KOPT-K1 (cell line): ENCODE measurements around the gene NRL.
A peak's percentile ranks its signal among the peaks of the same experiment; 100 is the strongest.

Source experiments
- H3K27ac ChIP-seq: fragments of 200-600 bp; sonication (generic); 2 replicates; pipeline ENCODE4 v1.5.1; 2016; ENCODE audit warnings: antibody characterized with exemption, mild to moderate bottlenecking, low read depth, low read length; ENCODE audit not compliant: poor library complexity, severe bottlenecking
- H3K36me3 ChIP-seq: fragments of 200-600 bp; sonication (generic); 2 replicates; pipeline ENCODE4 v1.5.1; 2017; ENCODE audit warnings: antibody characterized with exemption, mild to moderate bottlenecking, low read length, moderate library complexity; ENCODE audit not compliant: insufficient read depth
- H3K9me3 ChIP-seq: fragments of 200-600 bp; sonication (generic); 2 replicates; pipeline ENCODE4 v1.5.1; 2017; ENCODE audit warnings: antibody characterized with exemption, low read length, mild to moderate bottlenecking; ENCODE audit not compliant: insufficient read depth, poor library complexity, severe bottlenecking

NRL gene

DNA sequence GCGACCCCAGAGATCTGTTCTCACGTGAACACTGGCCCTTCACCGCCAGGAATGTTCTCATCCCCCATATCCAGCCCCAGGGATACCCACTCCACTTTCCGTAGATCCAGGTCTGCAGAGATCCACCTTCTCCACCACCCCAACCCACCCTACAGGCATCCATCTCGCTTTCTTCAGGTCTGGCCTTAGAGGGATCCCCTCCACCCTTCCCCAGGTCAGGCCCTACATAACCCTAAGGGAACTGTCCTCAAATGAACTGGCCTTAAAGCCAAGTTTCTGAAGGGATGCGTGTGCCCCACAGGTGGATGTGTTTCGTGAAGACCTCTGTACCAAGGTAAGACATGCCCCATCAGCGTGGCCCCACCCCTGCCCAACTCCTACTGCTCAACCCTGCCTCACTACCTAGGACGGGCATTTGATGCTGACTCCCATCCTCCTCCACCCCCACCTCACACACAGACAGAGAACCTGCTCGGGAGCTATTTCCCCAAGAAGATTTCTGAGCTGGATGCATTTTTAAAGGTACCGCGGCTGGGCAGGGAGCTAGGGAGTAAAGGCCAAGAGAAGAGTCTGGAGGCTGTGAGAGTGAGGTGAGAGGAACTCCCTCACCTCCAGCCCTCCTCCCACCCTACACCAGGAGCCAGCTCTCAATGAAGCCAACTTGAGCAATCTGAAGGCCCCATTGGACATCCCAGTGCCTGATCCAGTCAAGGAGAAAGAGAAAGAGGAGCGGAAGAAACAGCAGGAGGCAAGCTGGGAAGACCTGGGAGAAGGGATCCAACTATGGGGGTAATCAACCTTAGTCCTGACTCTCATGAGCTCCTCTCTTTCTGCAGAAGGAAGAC lies 22.2 kb upstream of the NRL start:
- Histone ChIP-seq H3K36me3 (peaks cover 29% of the 10 kb centered on the region), H3K9me3 (no peaks in the 10 kb centered on the region), H3K27ac (peak overlapping the region; percentile 94)

DNA sequence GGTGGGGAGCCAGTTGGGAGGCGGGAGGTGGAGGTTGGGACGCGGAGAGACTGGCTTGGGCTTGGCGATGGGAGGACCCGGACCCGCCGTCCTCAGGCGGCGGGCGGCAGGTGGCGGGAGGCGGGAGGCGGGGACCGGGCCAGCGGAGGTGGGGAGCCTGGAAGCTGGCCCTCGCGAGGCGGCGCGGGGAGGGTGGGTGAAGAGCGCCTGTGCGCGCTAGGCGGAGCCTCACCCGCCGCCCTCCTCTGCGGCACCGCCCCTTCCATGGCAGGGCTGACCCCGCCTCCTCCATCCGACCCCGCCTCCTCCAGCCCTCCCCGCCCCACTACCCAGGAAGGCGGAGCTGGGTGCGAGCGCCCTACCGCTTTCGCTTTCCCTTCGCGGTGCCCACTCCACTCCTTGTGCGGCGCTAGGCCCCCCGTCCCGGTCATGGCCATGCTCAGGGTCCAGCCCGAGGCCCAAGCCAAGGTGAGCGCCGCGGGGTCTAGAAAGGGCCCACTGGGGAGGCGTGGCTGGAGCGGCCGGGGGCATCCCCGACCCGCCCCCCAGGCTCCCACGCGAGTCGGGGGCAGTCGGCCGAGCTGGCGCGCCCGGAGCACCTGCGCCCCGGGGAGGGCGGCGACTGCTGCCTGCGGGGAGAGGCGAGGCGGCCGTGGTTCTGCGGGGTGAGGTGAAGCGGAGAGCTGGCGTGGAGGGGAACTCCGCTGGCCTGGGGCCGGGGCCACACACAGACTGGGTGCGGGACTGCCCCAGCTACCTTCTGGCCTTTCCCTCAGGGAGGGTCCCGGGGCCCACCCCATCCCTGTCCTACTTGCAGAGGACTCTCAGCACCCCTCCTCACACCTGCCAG lies 21.3 kb upstream of the NRL start, which contains the start of gene PSME1:
PSME1 (plus strand) TSS at position 361 of the 850 bp plus-strand sequence; CDS start at position 430, 69 bp downstream.
- peak within 1 kb of the TSS; percentile 94 for H3K27ac ChIP-seq
- H3K36me3 ChIP-seq: peaks cover 29% of the 10 kb centered on the region
- H3K9me3 ChIP-seq: no peaks in the 10 kb centered on the region

DNA sequence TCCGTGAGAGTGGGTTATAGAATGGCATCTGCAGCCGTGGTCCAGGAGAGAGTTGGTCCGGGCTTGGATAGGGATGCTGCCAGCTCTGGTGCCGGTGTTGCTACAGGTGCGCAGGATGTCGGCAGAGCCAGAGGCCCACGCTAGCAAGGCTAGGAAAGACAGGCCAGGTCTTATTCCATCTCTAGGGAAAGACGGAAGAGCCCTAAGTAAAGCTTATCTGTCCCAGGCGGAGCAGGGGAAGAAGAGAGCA lies 20.8 kb upstream of the NRL start:
- Histone ChIP-seq H3K9me3 (no peaks in the 10 kb centered on the region), H3K27ac (peak overlapping the region; percentile 94)

DNA sequence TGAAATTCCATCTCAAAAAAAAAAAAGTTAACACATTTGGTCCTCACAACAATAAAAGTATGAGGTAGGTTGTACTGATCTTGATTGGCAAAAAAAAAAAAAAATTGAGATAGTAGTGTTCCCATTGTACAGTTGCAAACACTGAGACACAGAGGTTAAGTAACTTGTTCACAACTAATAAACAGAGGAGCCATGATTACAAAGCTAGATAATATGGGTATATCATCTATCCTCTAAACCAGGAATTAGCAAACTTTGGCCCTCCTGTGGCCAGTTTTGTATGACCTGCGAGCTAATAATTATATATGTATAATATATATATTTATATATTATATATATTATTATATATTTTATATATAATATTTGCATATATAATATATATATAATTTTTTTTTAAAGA lies 19.0 kb upstream of the NRL start:
- Histone ChIP-seq H3K9me3 (no peaks in the 10 kb centered on the region), H3K27ac (no peak overlapping the region), H3K36me3 (peaks cover 18% of the 10 kb centered on the region)

More for the DNA sequence above, 20.8 kb upstream of the NRL start:
- peaks cover 29% of the 10 kb centered on the region for H3K36me3 ChIP-seq

DNA sequence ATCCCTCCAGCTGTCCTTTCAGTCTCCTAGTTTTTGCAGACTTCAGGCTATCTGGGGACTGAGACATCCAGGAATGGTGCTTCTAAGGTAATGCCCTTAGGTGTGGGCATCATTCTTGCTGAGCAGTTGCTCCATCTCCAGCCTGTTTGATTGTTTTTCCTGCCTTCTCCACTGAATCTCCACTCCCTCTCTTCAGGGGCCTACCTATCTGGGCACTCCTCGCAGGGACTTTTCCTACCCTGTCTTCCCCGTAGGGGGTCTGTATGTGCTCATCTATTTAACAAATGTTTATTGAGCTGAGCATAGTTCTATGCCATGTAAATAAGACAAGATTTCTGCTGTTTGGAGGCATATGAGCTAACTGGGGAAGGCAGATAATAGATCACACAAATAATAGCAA lies 18.2 kb upstream of the NRL start:
- H3K9me3 ChIP-seq: no peaks in the 10 kb centered on the region
- H3K27ac ChIP-seq: peak overlapping the region; percentile 35
- H3K36me3 ChIP-seq: peaks cover 10% of the 10 kb centered on the region

DNA sequence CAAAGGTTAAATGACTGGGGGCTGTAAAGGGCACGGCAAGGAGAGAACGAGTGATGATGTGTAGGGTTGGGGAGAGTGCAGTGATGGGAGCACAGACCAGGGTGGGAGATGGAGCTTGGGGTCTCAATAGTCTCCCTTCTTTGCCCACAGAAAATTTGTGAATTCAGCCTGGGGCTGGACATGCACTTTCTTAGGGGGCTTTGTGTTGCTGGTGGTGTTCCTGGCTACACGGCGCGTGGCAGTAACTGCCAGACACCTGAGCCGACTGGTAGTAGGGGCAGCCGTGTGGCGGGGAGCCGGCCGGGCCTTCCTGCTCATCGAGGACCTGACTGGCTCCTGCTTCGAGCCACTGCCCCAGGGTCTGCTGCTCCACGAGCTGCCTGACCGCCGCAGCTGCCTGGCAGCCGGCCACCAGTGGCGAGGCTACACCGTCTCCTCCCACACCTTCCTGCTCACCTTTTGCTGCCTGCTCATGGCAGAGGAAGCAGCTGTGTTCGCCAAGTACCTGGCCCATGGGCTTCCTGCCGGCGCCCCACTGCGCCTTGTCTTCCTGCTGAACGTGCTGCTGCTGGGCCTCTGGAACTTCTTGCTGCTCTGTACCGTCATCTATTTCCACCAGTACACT lies 17.4 kb upstream of the NRL start:
- peaks cover 2% of the 10 kb centered on the region for H3K36me3 ChIP-seq
- peak overlapping the region; percentile 35 for H3K27ac ChIP-seq
- no peaks in the 10 kb centered on the region for H3K9me3 ChIP-seq

DNA sequence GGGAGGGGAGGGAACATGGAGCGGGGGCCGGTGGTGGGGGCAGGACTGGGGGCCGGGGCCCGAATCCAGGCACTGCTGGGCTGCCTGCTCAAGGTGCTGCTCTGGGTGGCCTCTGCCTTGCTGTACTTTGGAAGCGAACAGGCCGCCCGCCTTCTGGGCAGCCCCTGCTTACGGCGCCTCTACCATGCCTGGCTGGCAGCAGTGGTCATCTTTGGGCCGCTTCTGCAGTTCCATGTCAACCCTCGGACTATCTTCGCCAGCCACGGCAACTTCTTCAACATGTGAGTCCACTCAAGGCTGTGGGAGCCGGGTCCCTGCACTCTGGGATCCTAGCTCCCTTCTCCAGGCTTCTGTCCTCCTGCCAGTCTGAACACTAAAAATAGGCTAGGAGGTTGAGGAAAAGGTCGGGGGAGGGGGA lies 16.8 kb upstream of the NRL start:
- no peaks in the 10 kb centered on the region for H3K9me3 ChIP-seq
- no peak overlapping the region for H3K27ac ChIP-seq
- no peaks in the 10 kb centered on the region for H3K36me3 ChIP-seq

DNA sequence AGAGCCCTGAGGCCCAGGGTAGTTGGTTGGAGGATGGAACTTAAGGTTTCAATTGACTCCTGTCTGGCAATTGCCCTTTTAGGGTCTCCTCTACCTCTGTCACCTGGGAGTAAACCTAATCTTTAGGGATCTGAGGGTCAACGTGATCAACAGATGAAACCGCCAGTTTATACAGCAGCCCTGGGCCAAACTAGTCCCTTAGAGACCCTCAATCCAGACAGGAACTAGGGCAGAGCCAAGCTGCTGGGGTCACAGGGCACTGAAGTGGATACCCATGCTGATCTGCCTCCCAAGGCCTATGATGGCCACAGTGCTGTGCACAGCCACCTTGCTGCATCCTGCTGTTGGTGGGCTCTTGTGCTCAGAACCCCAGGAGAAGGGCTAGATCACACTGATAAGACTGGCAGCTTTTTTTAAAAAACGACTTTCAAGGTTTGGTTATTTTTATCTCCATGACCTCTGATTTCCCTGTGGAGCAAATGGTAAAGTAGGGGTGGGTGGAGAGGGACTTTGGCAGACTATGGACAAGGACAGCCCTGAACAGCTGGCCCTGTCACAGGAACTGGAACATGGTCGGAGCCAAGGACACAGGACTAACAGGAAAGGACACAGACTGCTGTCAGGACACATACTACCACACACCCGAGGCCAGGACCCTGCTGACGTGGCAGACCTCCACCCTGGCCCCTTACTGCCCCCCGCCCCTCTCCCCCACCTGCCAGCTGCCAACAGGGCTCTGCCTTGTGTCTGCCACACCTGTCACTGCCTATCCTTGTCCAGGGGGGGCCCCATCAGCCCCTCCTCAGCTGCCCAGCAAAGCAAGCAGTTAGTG lies 16.2 kb upstream of the NRL start:
- no peaks in the 10 kb centered on the region for H3K9me3 ChIP-seq
- H3K36me3 ChIP-seq: no peaks in the 10 kb centered on the region
- H3K27ac ChIP-seq: peak overlapping the region; percentile 19

DNA sequence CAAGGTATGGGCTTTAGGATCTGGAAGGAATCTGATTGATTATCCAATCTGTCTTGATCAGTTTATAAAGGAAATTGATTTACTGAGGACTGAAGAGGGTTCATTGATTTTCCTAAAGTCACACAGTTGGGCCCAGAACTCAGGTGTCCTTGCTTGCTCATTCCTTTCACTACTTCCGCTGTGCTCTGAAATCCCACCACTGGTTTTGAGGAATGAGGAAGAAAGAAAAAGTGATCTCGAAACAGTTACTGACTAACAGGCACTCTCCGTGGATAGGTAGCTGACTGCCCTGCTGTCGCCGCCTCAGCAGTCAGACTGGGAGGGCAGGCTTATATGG lies 15.6 kb upstream of the NRL start, which contains the start of gene FITM1:
FITM1 (plus strand) TSS at position 280 of the 337 bp plus-strand sequence. CDS start 905 bp downstream, outside the sequence.
- Histone ChIP-seq H3K27ac (peak within 1 kb of the TSS; percentile 19), H3K9me3 (no peaks in the 10 kb centered on the region), H3K36me3 (no peaks in the 10 kb centered on the region)

DNA sequence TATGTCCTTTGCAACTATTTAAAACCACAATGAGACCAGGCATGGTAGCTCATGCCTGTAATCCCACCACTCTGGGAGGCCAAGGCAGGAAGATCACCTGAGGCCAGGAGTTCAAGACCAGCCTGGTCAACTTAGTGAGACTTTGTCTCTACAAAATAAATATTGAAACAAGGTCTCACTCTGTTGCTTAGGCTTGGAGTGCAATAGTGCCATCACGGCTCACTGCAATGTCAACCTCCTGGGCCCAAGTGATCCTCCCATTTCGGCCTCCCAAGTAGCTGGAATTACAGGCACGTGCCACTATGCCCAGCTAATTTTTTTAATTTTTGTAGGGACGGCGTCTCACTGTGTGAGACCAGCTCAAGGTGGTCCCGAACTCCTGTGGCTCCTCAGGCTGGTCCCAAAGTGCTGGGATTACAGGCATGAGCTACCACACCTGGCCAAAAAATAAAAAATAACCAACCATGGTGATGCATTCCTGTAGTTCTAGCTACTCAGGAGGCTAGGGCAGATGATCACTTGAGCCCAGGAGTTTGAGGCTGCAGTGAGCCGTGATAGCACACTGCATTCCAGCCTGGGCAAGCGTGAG lies 14.8 kb upstream of the NRL start:
- H3K9me3 ChIP-seq: no peaks in the 10 kb centered on the region
- no peaks in the 10 kb centered on the region for H3K36me3 ChIP-seq
- H3K27ac ChIP-seq: no peak overlapping the region

DNA sequence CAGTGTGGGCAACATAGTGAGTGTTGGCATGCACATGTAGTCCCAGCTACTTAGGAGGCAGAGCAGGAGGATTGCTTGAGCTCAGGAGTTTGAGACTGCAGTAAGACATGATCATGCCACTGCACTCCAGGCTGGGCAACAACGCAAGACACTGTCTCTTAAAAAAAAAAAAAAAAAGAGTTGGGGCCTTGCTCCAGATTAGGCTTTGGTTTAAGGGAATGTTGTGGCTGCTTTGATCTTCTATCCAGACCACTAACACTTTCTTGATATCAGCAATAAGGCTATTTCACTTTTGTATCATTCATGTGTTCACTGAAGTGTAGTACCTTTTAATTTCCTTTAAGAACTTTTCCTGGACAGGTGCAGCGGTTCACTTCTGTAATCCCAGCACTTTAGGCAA lies 12.9 kb upstream of the NRL start:
- peaks cover 17% of the 10 kb centered on the region for H3K36me3 ChIP-seq
- H3K27ac ChIP-seq: no peak overlapping the region
- no peaks in the 10 kb centered on the region for H3K9me3 ChIP-seq

DNA sequence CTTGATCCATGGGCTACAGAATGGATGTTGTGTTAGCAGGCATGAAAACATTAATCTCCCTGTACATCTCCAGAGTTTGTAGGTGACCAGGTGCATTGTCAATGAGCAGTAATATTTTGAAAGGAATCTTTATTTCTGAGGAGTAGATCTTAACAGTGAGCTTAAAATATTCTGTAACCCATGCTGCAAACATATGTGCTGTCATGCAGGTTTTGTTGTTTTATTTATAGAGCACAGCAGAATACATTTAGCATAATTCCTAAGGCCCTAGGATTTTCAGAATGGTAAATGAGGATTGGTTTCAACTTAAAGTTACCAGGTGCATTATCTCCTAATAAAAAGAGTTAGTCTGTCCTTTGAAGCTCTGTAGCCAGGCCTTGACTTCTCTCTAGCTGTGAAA lies 12.2 kb upstream of the NRL start:
- H3K36me3 ChIP-seq: peaks cover 25% of the 10 kb centered on the region
- H3K27ac ChIP-seq: no peak overlapping the region
- no peaks in the 10 kb centered on the region for H3K9me3 ChIP-seq

DNA sequence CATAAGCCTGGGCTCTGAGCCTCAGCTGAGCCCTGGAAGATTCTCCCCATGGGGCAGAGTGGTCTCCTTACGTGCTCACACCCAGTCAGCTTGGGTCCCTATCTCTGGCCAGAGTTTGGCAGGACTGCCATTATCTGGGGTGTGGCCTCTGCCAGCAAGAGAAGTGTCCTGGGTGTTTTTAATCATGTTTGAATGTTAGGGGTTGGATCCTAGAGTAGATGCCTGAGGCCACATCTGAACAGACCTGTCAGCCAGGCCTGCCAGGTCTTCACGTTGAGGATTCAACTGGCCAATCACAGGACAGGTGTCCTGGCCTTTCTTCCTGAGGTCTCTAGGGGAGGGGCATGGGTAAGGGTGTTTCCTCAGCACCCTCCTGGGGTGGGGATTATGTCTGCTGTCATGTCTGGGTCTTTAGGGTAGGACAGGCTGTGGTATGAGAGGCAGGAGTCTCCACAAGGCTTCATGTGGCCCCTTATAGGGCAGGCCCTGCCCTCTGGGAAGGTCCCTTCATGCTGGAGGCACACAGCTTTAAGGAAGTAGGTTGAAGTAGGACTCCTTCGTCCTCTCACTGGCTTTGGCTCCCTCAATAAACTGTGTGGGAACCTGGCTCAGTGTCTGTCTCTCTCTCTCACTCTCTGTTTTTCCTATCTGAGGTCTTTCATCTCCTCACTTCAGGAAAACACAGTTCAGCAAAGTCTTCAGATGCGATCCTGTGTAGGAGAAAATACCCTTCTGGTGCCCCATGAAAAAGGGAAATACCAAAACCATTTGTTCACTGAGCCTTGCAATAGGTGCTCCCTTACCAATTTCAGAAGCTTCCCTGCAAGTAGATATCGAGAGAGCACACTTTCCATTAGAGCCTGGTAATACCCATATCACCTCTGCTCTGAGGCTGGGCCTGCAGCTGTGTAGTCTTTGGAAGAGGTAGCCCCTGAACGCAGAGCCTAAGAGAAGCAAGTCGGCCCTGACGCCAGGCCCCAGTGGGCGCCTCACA lies 9.0 kb upstream of the NRL start:
- H3K27ac ChIP-seq: no peak overlapping the region
- H3K36me3 ChIP-seq: peaks cover 54% of the 10 kb centered on the region

More for the DNA sequence above, 9.0 kb upstream of the NRL start:
- H3K9me3 ChIP-seq: no peaks in the 10 kb centered on the region
